GM12878 (cell line): ENCODE data around the gene VGLL4. TPM values are rescaled to one million over a fixed set of nuclear protein-coding genes. Genes with fewer than 3 reads are reported as not detected.

Source experiments
- ATF7 ChIP-seq: fragments of 450-650 bp; IDR thresholded peaks from 2 replicates; pipeline ENCODE4 v1.6.1; 2016; ENCODE audit warnings: low read depth, mild to moderate bottlenecking
- BHLHE40 ChIP-seq, 2 experiments: fragments of 450-650 bp in 1 of 2; IDR thresholded peaks; 2 replicates each; pipeline ENCODE4 v1.6.1; 2011 to 2017; ENCODE audit warnings: low read depth in 2 of 2, borderline replicate concordance in 1 of 2, improper control_type of control experiment in 1 of 2, low read length in 1 of 2, mild to moderate bottlenecking in 1 of 2
- CHD4 ChIP-seq: fragments of 200-600 bp; sonication (generic); IDR thresholded peaks from 2 replicates; pipeline ENCODE4 v1.6.1; 2016; ENCODE audit warnings: mild to moderate bottlenecking
- EED ChIP-seq: sonication (generic); IDR thresholded peaks from 2 replicates; pipeline ENCODE4 v1.6.1; 2016; ENCODE audit warnings: antibody characterized with exemption, low read depth
- IKZF2 ChIP-seq, 2 experiments: fragments of 450-650 bp; IDR thresholded peaks; 2 replicates each; pipeline ENCODE4 v1.6.1; 2017; ENCODE audit warnings: mild to moderate bottlenecking in 2 of 2, moderate library complexity in 2 of 2
- KLF5 ChIP-seq: fragments of 450-650 bp; IDR thresholded peaks from 2 replicates; pipeline ENCODE4 v1.6.1; 2014; ENCODE audit warnings: mild to moderate bottlenecking; ENCODE audit not compliant: partially characterized antibody
- LARP7 ChIP-seq: fragments of 450-650 bp; IDR thresholded peaks from 2 replicates; pipeline ENCODE4 v1.6.1; 2017; ENCODE audit warnings: mild to moderate bottlenecking
- MEF2B ChIP-seq: fragments of 450-650 bp; IDR thresholded peaks from 2 replicates; pipeline ENCODE4 v1.6.1; 2018; ENCODE audit warnings: mild to moderate bottlenecking, moderate library complexity; ENCODE audit not compliant: partially characterized antibody, poor library complexity, severe bottlenecking
- MYC ChIP-seq: IDR thresholded peaks from 2 replicates; pipeline ENCODE4 v1.6.1; 2011; ENCODE audit warnings: mild to moderate bottlenecking, low read length, moderate library complexity, inconsistent platforms; ENCODE audit not compliant: insufficient read depth, insufficient replicate concordance, insufficient read length, severe bottlenecking
- NBN ChIP-seq: fragments of 450-650 bp; IDR thresholded peaks from 2 replicates; pipeline ENCODE4 v1.6.1; 2016
- NFIC ChIP-seq: IDR thresholded peaks from 2 replicates; pipeline ENCODE4 v1.6.1; 2012; ENCODE audit warnings: low read depth, mild to moderate bottlenecking, inconsistent platforms, low read length, moderate library complexity
- NR2C2 ChIP-seq: IDR thresholded peaks from 2 replicates; pipeline ENCODE4 v1.6.1; 2011; ENCODE audit warnings: borderline replicate concordance, low read depth; ENCODE audit not compliant: control insufficient read depth, insufficient read length
- NRF1 ChIP-seq: conservative IDR thresholded peaks from 2 replicates; pipeline ENCODE4 v1.6.1; 2011; ENCODE audit warnings: mild to moderate bottlenecking, low read depth, low read length, improper control_type of control experiment
- RB1 ChIP-seq: fragments of 450-650 bp; formaldehyde crosslinking; IDR thresholded peaks from 2 replicates; pipeline ENCODE4 v1.6.1; 2017; ENCODE audit warnings: mild to moderate bottlenecking, borderline replicate concordance
- RFX5 ChIP-seq: IDR thresholded peaks from 2 replicates; pipeline ENCODE4 v1.6.1; 2011; ENCODE audit warnings: low read depth, low read length, improper control_type of control experiment
- SMARCA5 ChIP-seq: fragments of 450-650 bp; IDR thresholded peaks from 2 replicates; pipeline ENCODE4 v1.6.1; 2017; ENCODE audit warnings: mild to moderate bottlenecking
- SUZ12 ChIP-seq: fragments of 200-600 bp; sonication (generic); IDR thresholded peaks from one replicate; pipeline ENCODE4 v1.6.1; 2018; ENCODE audit warnings: antibody characterized with exemption, mild to moderate bottlenecking; ENCODE audit not compliant: unreplicated experiment
- TARDBP ChIP-seq: IDR thresholded peaks from 2 replicates; pipeline ENCODE4 v1.6.1; 2016; ENCODE audit warnings: borderline replicate concordance
- TBL1XR1 ChIP-seq: IDR thresholded peaks from 2 replicates; pipeline ENCODE4 v1.6.1; 2012; ENCODE audit warnings: low read depth, low read length, improper control_type of control experiment
- ZNF24 ChIP-seq: fragments of 450-650 bp; IDR thresholded peaks from 2 replicates; pipeline ENCODE4 v1.6.1; 2017; ENCODE audit warnings: antibody characterized with exemption, mild to moderate bottlenecking
- polyA plus RNA-seq, 11 experiments: library from polyadenylated mRNA; depleted of rRNA in 4 of 11; unstranded in 6 of 11; stranded (reverse) in 5 of 11; fragments of >200 nt; fragmentation: Nextera tagmentation in 4 of 11; fragmentation: Illumina TruSeq in 1 of 11; extraction: Ambion mirVana in 4 of 11; extraction: Trizol in 1 of 11; gene quantifications; 1 replicate in 1 of 11; 2 replicates in 10 of 11; pipeline versions ENCODE4 v1.2.1 to v1.2.3, GENCODE V29; 2011 to 2016; ENCODE audit warnings: inconsistent platforms in 2 of 11, missing spikeins in 2 of 11, low read depth in 1 of 11
- total RNA-seq, 4 experiments: library from RNA; depleted of rRNA in 3 of 4; stranded (reverse); fragments of >200 nt in 3 of 4; fragmentation: Illumina TruSeq in 1 of 4; extraction: Trizol in 1 of 4; gene quantifications; 2 replicates each; pipeline versions ENCODE4 v1.2.1 to v1.2.3, GENCODE V29; 2013 to 2021
- TF ChIP-seq, protein P1 (sequence below): fragments of 450-650 bp; IDR thresholded peaks from 2 replicates; pipeline ENCODE4 v1.6.1; 2016; ENCODE audit warnings: mild to moderate bottlenecking
- TF ChIP-seq, protein P2 (sequence below): IDR thresholded peaks from 2 replicates; pipeline ENCODE4 v1.6.1; 2011; ENCODE audit warnings: low read depth, low read length, improper control_type of control experiment, borderline replicate concordance
- TF ChIP-seq, protein P3 (sequence below): fragments of 450-650 bp; IDR thresholded peaks from 2 replicates; pipeline ENCODE4 v1.6.1; 2017; ENCODE audit warnings: low read depth, mild to moderate bottlenecking, moderate library complexity
- TF ChIP-seq, protein P4 (sequence below): IDR thresholded peaks from 2 replicates; pipeline ENCODE4 v1.6.1; 2012; ENCODE audit warnings: low read depth, low read length, improper control_type of control experiment

VGLL4 gene
- total and polyA plus RNA-seq, 10 of the 15 experiments (the other 5 are each of a cell fraction or from before 2014, with no cell fraction given): 0.44 to 38.1 (median 16.1) TPM

DNA sequence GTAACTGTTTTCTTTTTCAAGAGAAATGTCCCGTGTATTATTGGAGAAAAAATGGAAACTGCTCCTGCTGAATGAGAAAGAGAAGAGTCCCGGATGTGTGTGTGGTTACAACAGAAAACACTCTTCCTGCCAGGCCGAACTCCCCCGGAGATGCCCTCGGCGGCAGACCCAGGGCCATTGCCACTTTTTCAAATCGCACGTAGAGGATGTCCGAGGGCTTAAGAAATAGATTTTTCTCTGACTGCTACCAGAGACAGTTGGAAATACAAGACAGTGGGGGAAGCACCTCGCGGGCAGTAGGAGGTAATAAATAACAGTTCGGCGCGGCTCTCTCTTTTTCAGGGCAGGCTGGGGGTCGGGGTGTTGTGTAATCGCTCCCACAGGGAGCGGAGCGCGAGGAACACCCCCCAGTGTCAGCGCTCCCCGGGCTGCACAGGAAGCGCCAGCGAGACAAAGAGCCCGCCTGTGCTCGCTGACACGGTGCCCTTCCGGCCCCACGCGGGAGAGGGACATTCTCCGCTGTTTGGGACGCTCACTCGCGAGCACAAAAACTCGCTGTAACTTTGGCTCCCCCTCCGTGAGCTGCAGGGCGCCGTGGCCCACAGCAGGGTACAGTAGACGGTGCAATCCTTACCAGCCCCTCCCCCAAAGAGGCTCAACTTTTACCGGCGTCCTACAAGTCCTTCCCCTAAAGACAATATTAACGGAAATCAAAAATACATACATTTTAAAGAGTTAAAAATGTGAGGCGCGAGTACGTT, 1.1 kb downstream of the VGLL4 start (continued):
- TF ChIP-seq RB1 (peak; percentile 69; the same call in 1 of the 2 replicates), BHLHE40 (IDR thresholded peaks at IDR 0.05; ENCODE audit: borderline replicate concordance in 1 of 2, low read depth in 2 of 2, low read length in 1 of 2) (0 out of 4 replicates have a peak, but pooled peaks of 1 of the 2 experiments have one; percentile 24), SUZ12 (no peak), MEF2B (peak; percentile 50), LARP7 (peak; percentile 59), NR2C2 (no peak), NFIC (no peak), TARDBP (no peak), ATF7 (peak; percentile 63), ZNF24 (peak; percentile 38; the same call in 1 of the 2 replicates), IKZF2 (IDR thresholded peaks at IDR 0.05) (peak; percentile 77 to 83), SMARCA5 (peak; percentile 30; the same call in 1 of the 2 replicates), KLF5 (no peak), NRF1 (no peak), CHD4 (no peak), MYC (peak; percentile 69), RFX5 (0 out of 2 replicates have a peak, but pooled peaks have one; percentile 20), NBN (peak; percentile 92), EED (peak; percentile 44; the same call in 1 of the 2 replicates), TBL1XR1 (peak; percentile 26; the same call in 1 of the 2 replicates)
- TF ChIP-seq, protein P1, sequence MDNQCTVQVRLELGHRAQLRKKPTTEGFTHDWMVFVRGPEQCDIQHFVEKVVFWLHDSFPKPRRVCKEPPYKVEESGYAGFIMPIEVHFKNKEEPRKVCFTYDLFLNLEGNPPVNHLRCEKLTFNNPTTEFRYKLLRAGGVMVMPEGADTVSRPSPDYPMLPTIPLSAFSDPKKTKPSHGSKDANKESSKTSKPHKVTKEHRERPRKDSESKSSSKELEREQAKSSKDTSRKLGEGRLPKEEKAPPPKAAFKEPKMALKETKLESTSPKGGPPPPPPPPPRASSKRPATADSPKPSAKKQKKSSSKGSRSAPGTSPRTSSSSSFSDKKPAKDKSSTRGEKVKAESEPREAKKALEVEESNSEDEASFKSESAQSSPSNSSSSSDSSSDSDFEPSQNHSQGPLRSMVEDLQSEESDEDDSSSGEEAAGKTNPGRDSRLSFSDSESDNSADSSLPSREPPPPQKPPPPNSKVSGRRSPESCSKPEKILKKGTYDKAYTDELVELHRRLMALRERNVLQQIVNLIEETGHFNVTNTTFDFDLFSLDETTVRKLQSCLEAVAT: peak; percentile 72; the same call in 1 of the 2 replicates
- TF ChIP-seq, protein P2, sequence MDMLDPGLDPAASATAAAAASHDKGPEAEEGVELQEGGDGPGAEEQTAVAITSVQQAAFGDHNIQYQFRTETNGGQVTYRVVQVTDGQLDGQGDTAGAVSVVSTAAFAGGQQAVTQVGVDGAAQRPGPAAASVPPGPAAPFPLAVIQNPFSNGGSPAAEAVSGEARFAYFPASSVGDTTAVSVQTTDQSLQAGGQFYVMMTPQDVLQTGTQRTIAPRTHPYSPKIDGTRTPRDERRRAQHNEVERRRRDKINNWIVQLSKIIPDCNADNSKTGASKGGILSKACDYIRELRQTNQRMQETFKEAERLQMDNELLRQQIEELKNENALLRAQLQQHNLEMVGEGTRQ: no peak; the same call in 1 of the 2 replicates
- TF ChIP-seq, protein P3, sequence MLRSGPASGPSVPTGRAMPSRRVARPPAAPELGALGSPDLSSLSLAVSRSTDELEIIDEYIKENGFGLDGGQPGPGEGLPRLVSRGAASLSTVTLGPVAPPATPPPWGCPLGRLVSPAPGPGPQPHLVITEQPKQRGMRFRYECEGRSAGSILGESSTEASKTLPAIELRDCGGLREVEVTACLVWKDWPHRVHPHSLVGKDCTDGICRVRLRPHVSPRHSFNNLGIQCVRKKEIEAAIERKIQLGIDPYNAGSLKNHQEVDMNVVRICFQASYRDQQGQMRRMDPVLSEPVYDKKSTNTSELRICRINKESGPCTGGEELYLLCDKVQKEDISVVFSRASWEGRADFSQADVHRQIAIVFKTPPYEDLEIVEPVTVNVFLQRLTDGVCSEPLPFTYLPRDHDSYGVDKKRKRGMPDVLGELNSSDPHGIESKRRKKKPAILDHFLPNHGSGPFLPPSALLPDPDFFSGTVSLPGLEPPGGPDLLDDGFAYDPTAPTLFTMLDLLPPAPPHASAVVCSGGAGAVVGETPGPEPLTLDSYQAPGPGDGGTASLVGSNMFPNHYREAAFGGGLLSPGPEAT: 0 out of 2 replicates have a peak, but pooled peaks have one; percentile 57
- TF ChIP-seq, protein P4, sequence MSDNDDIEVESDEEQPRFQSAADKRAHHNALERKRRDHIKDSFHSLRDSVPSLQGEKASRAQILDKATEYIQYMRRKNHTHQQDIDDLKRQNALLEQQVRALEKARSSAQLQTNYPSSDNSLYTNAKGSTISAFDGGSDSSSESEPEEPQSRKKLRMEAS: peak; percentile 69
